SU-DHL-6 (cell line): ENCODE measurements around the gene ZC2HC1B.

Experiments used
- H2AFZ ChIP-seq: fragments of 200-600 bp; sonication (generic); 2 replicates; pipeline ENCODE4 v1.6.1; 2014; ENCODE audit warnings: low read depth, mild to moderate bottlenecking, moderate library complexity, mixed read lengths, antibody characterized with exemption, low read length; ENCODE audit not compliant: severe bottlenecking
- H3F3A ChIP-seq: fragments of 200-600 bp; shearing (Covaris generic); 2 replicates; pipeline ENCODE4 v1.6.0; 2016; ENCODE audit warnings: antibody characterized with exemption, mild to moderate bottlenecking; ENCODE audit not compliant: insufficient read depth
- H3K27ac ChIP-seq: fragments of 200-600 bp; sonication (generic); 2 replicates; pipeline ENCODE4 v1.5.1; 2016; ENCODE audit warnings: low read depth, mild to moderate bottlenecking, low read length, moderate library complexity, mixed read lengths
- H3K27me3 ChIP-seq: fragments of 200-600 bp; sonication (generic), shearing (Covaris generic); 2 replicates; pipeline ENCODE4 v1.6.0; 2014; ENCODE audit warnings: mild to moderate bottlenecking, low read length
- H3K36me3 ChIP-seq: fragments of 200-600 bp; sonication (generic); 2 replicates; pipeline ENCODE4 v1.6.1; 2014; ENCODE audit warnings: mild to moderate bottlenecking, low read length, mixed read lengths
- H3K4me2 ChIP-seq: fragments of 300-600, 200-600 bp; shearing (Covaris generic), sonication (generic); 2 replicates; pipeline ENCODE4 v1.6.0; 2014; ENCODE audit warnings: low read length, low read depth, mild to moderate bottlenecking; ENCODE audit not compliant: poor library complexity, severe bottlenecking
- H3K4me3 ChIP-seq: fragments of 200-600 bp; sonication (generic); 2 replicates; pipeline ENCODE4 v1.5.1; 2014; ENCODE audit warnings: antibody characterized with exemption, low read length, mild to moderate bottlenecking, mixed read lengths; ENCODE audit not compliant: insufficient read depth, poor library complexity, severe bottlenecking
- H3K79me2 ChIP-seq: fragments of 200-600 bp; sonication (generic); 2 replicates; pipeline ENCODE4 v1.6.1; 2014; ENCODE audit warnings: mild to moderate bottlenecking, low read length, moderate library complexity; ENCODE audit not compliant: insufficient read depth
- H3K9ac ChIP-seq: fragments of 200-600 bp; sonication (generic); 2 replicates; pipeline ENCODE4 v1.7.0; 2014; ENCODE audit warnings: mild to moderate bottlenecking, low read length
- H3K9me2 ChIP-seq: fragments of 200-600 bp; sonication (generic); replicated peaks from 2 replicates; pipeline ENCODE4 v1.6.1; 2014; ENCODE audit warnings: low read length; ENCODE audit not compliant: insufficient read depth
- H3K9me3 ChIP-seq: fragments of 200-600 bp; sonication (generic); 2 replicates; pipeline ENCODE4 v1.6.1; 2014; ENCODE audit warnings: low read length, mixed read lengths; ENCODE audit not compliant: insufficient read depth
- H4K20me1 ChIP-seq: fragments of 200-600 bp; sonication (generic); 2 replicates; pipeline ENCODE4 v1.6.1; 2014; ENCODE audit warnings: low read depth, mild to moderate bottlenecking, antibody characterized with exemption, low read length, moderate library complexity, mixed read lengths
- CTCF ChIP-seq: fragments of 200-600 bp; sonication (generic); IDR thresholded peaks from one replicate; pipeline ENCODE4 v1.5.1; 2017; ENCODE audit warnings: antibody characterized with exemption, mild to moderate bottlenecking, low read length, moderate library complexity; ENCODE audit not compliant: insufficient read depth, poor library complexity, severe bottlenecking
- EZH2phosphoT487 ChIP-seq: fragments of 200-600 bp; sonication (generic), shearing (Covaris generic); conservative IDR thresholded peaks from 2 replicates; pipeline ENCODE4 v1.6.1; 2018; ENCODE audit warnings: mild to moderate bottlenecking, antibody characterized with exemption, low read length, moderate library complexity, mixed read lengths

ZC2HC1B gene

GRCh38 chr6:143885116-143885515, 20.8 kb downstream of the ZC2HC1B start:
- H3K9me2 ChIP-seq, result no peaks in the 10 kb centered on the region
- H3K4me3 ChIP-seq, result no peak overlapping the region
- H3K4me2 ChIP-seq, result no peak overlapping the region
- no peaks in the 10 kb centered on the region for H3K79me2 ChIP-seq
- no peaks in the 10 kb centered on the region for H3K9me3 ChIP-seq
- H4K20me1 ChIP-seq, result no peaks in the 10 kb centered on the region
- H3K27ac ChIP-seq, result no peak overlapping the region
- no peaks in the 10 kb centered on the region for H3K36me3 ChIP-seq
- H3K27me3 ChIP-seq, result no peaks in the 10 kb centered on the region
- no peak overlapping the region for H3K9ac ChIP-seq
- TF ChIP-seq CTCF, result no peak
- no peak for TF ChIP-seq EZH2phosphoT487
- H3F3A ChIP-seq, result no peaks in the 10 kb centered on the region
- no peak overlapping the region for H2AFZ ChIP-seq

GRCh38 chr6:143894655-143895054, 30.4 kb downstream of the ZC2HC1B start:
- H3K9me3 ChIP-seq, result no peaks in the 10 kb centered on the region
- no peaks in the 10 kb centered on the region for H3K79me2 ChIP-seq
- no peak overlapping the region for H3K4me3 ChIP-seq
- no peaks in the 10 kb centered on the region for H3K27me3 ChIP-seq
- no peaks in the 10 kb centered on the region for H3K9me2 ChIP-seq
- no peak overlapping the region for H3K4me2 ChIP-seq
- no peak for TF ChIP-seq EZH2phosphoT487
- no peak for TF ChIP-seq CTCF
- H4K20me1 ChIP-seq, result no peaks in the 10 kb centered on the region
- no peaks in the 10 kb centered on the region for H3K36me3 ChIP-seq
- H3K9ac ChIP-seq, result no peak overlapping the region
- H3F3A ChIP-seq, result no peaks in the 10 kb centered on the region
- no peak overlapping the region for H3K27ac ChIP-seq
- H2AFZ ChIP-seq, result no peak overlapping the region

DNA sequence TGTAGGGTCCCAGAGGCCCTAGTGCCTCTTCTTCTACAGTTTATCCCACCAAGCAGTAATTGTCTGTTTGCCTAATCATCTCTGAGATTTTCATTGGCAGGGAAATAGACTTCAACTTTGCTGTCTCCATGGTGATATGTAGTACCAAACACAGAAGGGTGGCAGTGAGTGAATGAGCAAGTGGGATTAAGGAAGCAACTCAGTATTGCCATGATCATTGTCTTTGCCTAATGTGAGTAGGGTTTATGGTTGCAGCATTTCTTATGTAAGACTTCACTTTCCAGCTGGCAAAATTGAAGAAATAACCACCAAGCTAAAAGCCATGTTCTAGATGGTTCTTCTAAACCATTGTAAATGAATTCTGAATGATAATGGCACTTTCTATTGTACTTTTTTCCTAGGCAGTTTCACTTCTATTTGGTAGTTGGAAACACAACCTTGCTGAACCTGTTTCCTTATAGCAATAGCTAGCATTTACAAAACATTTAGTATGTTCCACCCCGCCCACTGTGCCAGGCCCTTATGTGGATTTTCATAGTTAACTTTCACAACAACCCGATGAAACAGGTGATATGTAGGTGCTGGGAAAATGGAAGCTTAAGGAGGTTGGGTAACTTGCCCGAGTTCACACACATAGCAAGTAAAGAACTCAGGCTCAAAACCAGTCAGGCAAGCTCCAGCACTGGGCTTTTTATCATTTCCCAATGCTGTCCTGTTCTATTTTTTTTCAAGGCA, 32.0 kb downstream of the ZC2HC1B start:
- no peak overlapping the region for H3K4me2 ChIP-seq
- H3K4me3 ChIP-seq, result no peak overlapping the region
- H3K27ac ChIP-seq, result no peak overlapping the region
- no peaks in the 10 kb centered on the region for H3K27me3 ChIP-seq
- no peaks in the 10 kb centered on the region for H4K20me1 ChIP-seq
- H3K36me3 ChIP-seq, result no peaks in the 10 kb centered on the region
- no peak overlapping the region for H3K9ac ChIP-seq
- no peaks in the 10 kb centered on the region for H3K9me2 ChIP-seq
- TF ChIP-seq CTCF, result no peak
- no peak for TF ChIP-seq EZH2phosphoT487
- H3K9me3 ChIP-seq, result no peaks in the 10 kb centered on the region
- H3K79me2 ChIP-seq, result no peaks in the 10 kb centered on the region
- no peak overlapping the region for H2AFZ ChIP-seq
- no peaks in the 10 kb centered on the region for H3F3A ChIP-seq
